ENCODE data around the gene TARBP2.
A peak's percentile ranks its signal among the peaks of the same experiment; 100 is the strongest.

TARBP2 gene

GRCh38 chr12:53486736-53487487, 14.2 kb upstream of the TARBP2 start:
- peaks cover 42% of the 10 kb centered on the region for H3K36me3 ChIP-seq (ENCODE audit: control insufficient read depth, low read length)
- peaks cover 12% of the 10 kb centered on the region for H4K20me1 ChIP-seq (ENCODE audit: control insufficient read depth, insufficient read depth, low read depth, low read length)
- no peak for TF ChIP-seq EZH2phosphoT487 (IDR thresholded peaks at IDR 0.05; ENCODE audit: borderline replicate concordance, low read length)
- TF ChIP-seq, protein P1, sequence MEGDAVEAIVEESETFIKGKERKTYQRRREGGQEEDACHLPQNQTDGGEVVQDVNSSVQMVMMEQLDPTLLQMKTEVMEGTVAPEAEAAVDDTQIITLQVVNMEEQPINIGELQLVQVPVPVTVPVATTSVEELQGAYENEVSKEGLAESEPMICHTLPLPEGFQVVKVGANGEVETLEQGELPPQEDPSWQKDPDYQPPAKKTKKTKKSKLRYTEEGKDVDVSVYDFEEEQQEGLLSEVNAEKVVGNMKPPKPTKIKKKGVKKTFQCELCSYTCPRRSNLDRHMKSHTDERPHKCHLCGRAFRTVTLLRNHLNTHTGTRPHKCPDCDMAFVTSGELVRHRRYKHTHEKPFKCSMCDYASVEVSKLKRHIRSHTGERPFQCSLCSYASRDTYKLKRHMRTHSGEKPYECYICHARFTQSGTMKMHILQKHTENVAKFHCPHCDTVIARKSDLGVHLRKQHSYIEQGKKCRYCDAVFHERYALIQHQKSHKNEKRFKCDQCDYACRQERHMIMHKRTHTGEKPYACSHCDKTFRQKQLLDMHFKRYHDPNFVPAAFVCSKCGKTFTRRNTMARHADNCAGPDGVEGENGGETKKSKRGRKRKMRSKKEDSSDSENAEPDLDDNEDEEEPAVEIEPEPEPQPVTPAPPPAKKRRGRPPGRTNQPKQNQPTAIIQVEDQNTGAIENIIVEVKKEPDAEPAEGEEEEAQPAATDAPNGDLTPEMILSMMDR (IDR thresholded peaks at IDR 0.05; ENCODE audit: low read depth, low read length, poor library complexity, severe bottlenecking), result no peak

DNA sequence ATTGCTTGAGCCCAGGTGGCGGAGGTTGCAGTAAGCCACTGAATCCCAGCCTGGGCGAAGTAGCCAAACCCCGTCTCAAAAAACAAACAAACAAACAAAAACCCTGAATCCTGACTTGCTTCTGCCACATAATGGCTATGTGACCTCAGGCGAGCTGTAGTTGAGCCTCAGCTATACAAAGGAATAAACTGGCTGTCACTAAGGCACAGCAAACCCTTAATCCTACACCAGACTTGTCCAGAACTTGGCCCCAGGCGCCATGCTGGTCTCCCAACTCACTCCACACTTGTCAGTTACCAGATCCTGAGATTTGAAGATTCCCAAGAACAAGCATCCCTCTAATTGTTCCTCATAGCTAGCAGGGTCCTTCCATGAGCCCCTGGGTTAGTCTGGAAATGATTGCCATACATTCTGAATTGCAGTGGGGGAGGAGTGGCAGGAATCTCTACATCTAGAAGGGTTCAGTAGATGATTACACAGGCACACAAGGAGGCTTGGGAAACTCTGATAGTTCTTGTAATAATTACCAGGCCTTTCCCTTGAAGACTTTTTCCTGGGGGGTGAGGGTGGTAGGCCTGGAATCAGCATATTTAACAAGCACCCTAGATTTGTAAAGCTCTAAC, 11.7 kb upstream of the TARBP2 start:
- Histone ChIP-seq H3F3A (ENCODE audit: control insufficient read depth, insufficient read depth) (peaks cover 4% of the 10 kb centered on the region; the same call in 1 of the 2 replicates), H3K27ac (ENCODE audit: low read depth, low read length) (no peak overlapping the region), H3K4me1 (ENCODE audit: control insufficient read depth, low read length) (peaks cover 27% of the 10 kb centered on the region), H3K79me2 (ENCODE audit: control insufficient read depth, low read length) (0 out of 2 replicates have a peak, but pooled peaks cover 4% of the 10 kb centered on the region), H3K4me2 (ENCODE audit: low read length) (no peak overlapping the region), H3K27me3 (ENCODE audit: control insufficient read depth, low read length) (no peaks in the 10 kb centered on the region), H3K9me2 (replicated peaks; ENCODE audit: control insufficient read depth, low read length) (no peaks in the 10 kb centered on the region), H4K20me1 (ENCODE audit: control insufficient read depth, insufficient read depth, low read depth, low read length) (no peaks in the 10 kb centered on the region), H3K9me3 (ENCODE audit: control insufficient read depth, insufficient read depth, low read length) (no peaks in the 10 kb centered on the region), H3K4me3 (ENCODE audit: low read length) (no peak overlapping the region), H3K36me3 (ENCODE audit: control insufficient read depth, low read length) (peaks cover 17% of the 10 kb centered on the region)
- TF ChIP-seq EZH2phosphoT487 (IDR thresholded peaks at IDR 0.05; ENCODE audit: borderline replicate concordance, low read length), result no peak
- TF ChIP-seq, protein P1 (IDR thresholded peaks at IDR 0.05; ENCODE audit: low read depth, low read length, poor library complexity, severe bottlenecking), result no peak

More at GRCh38 chr12:53486736-53487487, 14.2 kb upstream of the TARBP2 start:
- Histone ChIP-seq H3K9me2 (replicated peaks; ENCODE audit: control insufficient read depth, low read length) (no peaks in the 10 kb centered on the region), H3K4me2 (ENCODE audit: low read length) (no peak overlapping the region), H3K27ac (ENCODE audit: low read depth, low read length) (no peak overlapping the region), H3K27me3 (ENCODE audit: control insufficient read depth, low read length) (no peaks in the 10 kb centered on the region), H3K4me1 (ENCODE audit: control insufficient read depth, low read length) (peaks cover 5% of the 10 kb centered on the region), H3K9me3 (ENCODE audit: control insufficient read depth, insufficient read depth, low read length) (no peaks in the 10 kb centered on the region), H3K4me3 (ENCODE audit: low read length) (no peak overlapping the region), H3K79me2 (ENCODE audit: control insufficient read depth, low read length) (no peaks in the 10 kb centered on the region), H3F3A (ENCODE audit: control insufficient read depth, insufficient read depth) (peaks cover 17% of the 10 kb centered on the region)

DNA sequence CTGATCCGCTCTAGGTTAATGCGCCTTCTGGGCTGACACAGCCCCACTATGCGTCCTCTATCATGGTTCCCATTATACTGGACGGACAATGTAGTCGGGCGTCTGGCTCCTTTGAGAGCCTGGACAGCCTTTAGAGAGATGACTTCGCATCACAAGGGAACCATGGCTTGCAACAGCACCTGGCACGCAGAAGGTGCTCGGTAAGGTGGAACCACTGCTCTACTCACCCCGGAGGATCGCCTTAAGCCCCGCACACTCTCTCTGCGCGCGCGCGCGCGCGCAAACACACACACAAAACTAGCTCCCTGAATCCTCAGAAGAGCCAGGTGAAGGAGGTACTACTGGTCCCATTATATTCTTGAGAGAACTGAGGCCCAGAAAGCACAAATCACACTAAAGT, 8.9 kb upstream of the TARBP2 start:
- Histone ChIP-seq H3K27ac (ENCODE audit: low read depth, low read length) (no peak overlapping the region), H3K4me2 (ENCODE audit: low read length) (peak overlapping the region; percentile 100), H3K9me3 (ENCODE audit: control insufficient read depth, insufficient read depth, low read length) (no peaks in the 10 kb centered on the region), H4K20me1 (ENCODE audit: control insufficient read depth, insufficient read depth, low read depth, low read length) (no peaks in the 10 kb centered on the region), H3K79me2 (ENCODE audit: control insufficient read depth, low read length) (0 out of 2 replicates have a peak, but pooled peaks cover 4% of the 10 kb centered on the region), H3K4me1 (ENCODE audit: control insufficient read depth, low read length) (peaks cover 43% of the 10 kb centered on the region), H3K9me2 (replicated peaks; ENCODE audit: control insufficient read depth, low read length) (no peaks in the 10 kb centered on the region), H3F3A (ENCODE audit: control insufficient read depth, insufficient read depth) (peaks cover 2% of the 10 kb centered on the region; the same call in 1 of the 2 replicates), H3K27me3 (ENCODE audit: control insufficient read depth, low read length) (no peaks in the 10 kb centered on the region), H3K4me3 (ENCODE audit: low read length) (peak overlapping the region; percentile 93), H3K36me3 (ENCODE audit: control insufficient read depth, low read length) (0 out of 2 replicates have a peak, but pooled peaks cover under 1% of the 10 kb centered on the region)
- no peak for TF ChIP-seq EZH2phosphoT487 (IDR thresholded peaks at IDR 0.05; ENCODE audit: borderline replicate concordance, low read length)
- TF ChIP-seq, protein P1 (IDR thresholded peaks at IDR 0.05; ENCODE audit: low read depth, low read length, poor library complexity, severe bottlenecking), result no peak

Measured in DOHH2 (cell line).